HFFc6 (cell line): ENCODE measurements around the gene OR4E2. TPM values are rescaled to one million over a fixed set of nuclear protein-coding genes. Genes with fewer than 3 reads are reported as not detected.
A peak's percentile ranks its signal among the peaks of the same experiment; 100 is the strongest.

Source experiments
- DNase-seq: peaks from one replicate; pipeline ENCODE4 v3.0.0-alpha.2; 2018
- H3K27ac Mint-ChIP-seq: 2 replicates; pipeline ENCODE4 v1.8.0; 2020; ENCODE audit warnings: mild to moderate bottlenecking, mixed read lengths
- H3K27me3 Mint-ChIP-seq: 2 replicates; pipeline ENCODE4 v1.8.0; 2021; ENCODE audit warnings: mild to moderate bottlenecking, moderate library complexity, mixed read lengths; ENCODE audit not compliant: insufficient read depth
- H3K36me3 Mint-ChIP-seq: 2 replicates; pipeline ENCODE4 v1.8.0; 2021; ENCODE audit warnings: low read depth, mixed read lengths
- H3K4me1 Mint-ChIP-seq: 2 replicates; pipeline ENCODE4 v1.8.0; 2020; ENCODE audit warnings: low read depth, mixed read lengths
- H3K4me3 Mint-ChIP-seq: 2 replicates; pipeline ENCODE4 v1.8.0; 2020; ENCODE audit warnings: mild to moderate bottlenecking, moderate library complexity, mixed read lengths
- H3K9me3 Mint-ChIP-seq: 2 replicates; pipeline ENCODE4 v1.8.0; 2020; ENCODE audit warnings: mild to moderate bottlenecking, mixed read lengths
- CTCF ChIP-seq: fragments of 200-600 bp; sonication (generic); IDR thresholded peaks from 2 replicates; pipeline ENCODE4 v1.5.0; 2021; ENCODE audit warnings: antibody characterized with exemption, mild to moderate bottlenecking
- total RNA-seq, 6 experiments: library from RNA; stranded (reverse); fragmentation: NEBNext Ultra II Directional; extraction: Animal tissue kit (Norgen Biotek cat#: 25700); gene quantifications; 2 replicates in 1 of 6; 3 replicates in 5 of 6; pipeline ENCODE4 v1.2.3, GENCODE V29; 2021

OR4E2 gene
- total RNA-seq, 6 experiments from 2014 or later: not detected

- no peak overlapping the region for H3K27ac Mint-ChIP-seq
- H3K4me3 Mint-ChIP-seq: no peak overlapping the region
- H3K27me3 Mint-ChIP-seq: peaks cover 2% of the 10 kb centered on the region; the same call in 1 of the 2 replicates
- DNase-seq: no peak
- no peak for TF ChIP-seq CTCF
- no peaks in the 10 kb centered on the region for H3K4me1 Mint-ChIP-seq
- H3K36me3 Mint-ChIP-seq: no peaks in the 10 kb centered on the region
- peaks cover 15% of the 10 kb centered on the region for H3K9me3 Mint-ChIP-seq
Measured at GRCh38 chr14:21652209-21652808, 1.3 kb upstream of the OR4E2 start.

GRCh38 chr14:21654215-21654614 lies 580 bp downstream of the OR4E2 start:
- no peaks in the 10 kb centered on the region for H3K4me1 Mint-ChIP-seq
- peaks cover 18% of the 10 kb centered on the region for H3K9me3 Mint-ChIP-seq
- no peak for TF ChIP-seq CTCF
- no peaks in the 10 kb centered on the region for H3K36me3 Mint-ChIP-seq
- no peak for DNase-seq
- peaks cover under 1% of the 10 kb centered on the region; the same call in 1 of the 2 replicates for H3K27me3 Mint-ChIP-seq
- H3K4me3 Mint-ChIP-seq: no peak overlapping the region
- H3K27ac Mint-ChIP-seq: no peak overlapping the region

GRCh38 chr14:21656980-21657379 lies 3.3 kb downstream of the OR4E2 start:
- H3K4me3 Mint-ChIP-seq: no peak overlapping the region
- no peak overlapping the region for H3K27ac Mint-ChIP-seq
- peaks cover 18% of the 10 kb centered on the region for H3K9me3 Mint-ChIP-seq
- no peak for TF ChIP-seq CTCF
- DNase-seq: no peak
- peaks cover 1% of the 10 kb centered on the region; the same call in 1 of the 2 replicates for H3K27me3 Mint-ChIP-seq
- H3K36me3 Mint-ChIP-seq: no peaks in the 10 kb centered on the region
- no peaks in the 10 kb centered on the region for H3K4me1 Mint-ChIP-seq

GRCh38 chr14:21668377-21668776 lies 14.7 kb downstream of the OR4E2 start:
- Mint-ChIP-seq H3K36me3 (no peaks in the 10 kb centered on the region), H3K9me3 (peaks cover 8% of the 10 kb centered on the region), H3K4me3 (no peak overlapping the region), H3K27me3 (peaks cover 1% of the 10 kb centered on the region), H3K27ac (no peak overlapping the region), H3K4me1 (no peaks in the 10 kb centered on the region)
- TF ChIP-seq CTCF: no peak
- DNase-seq: peak; percentile 59

GRCh38 chr14:21669284-21669683 lies 15.6 kb downstream of the OR4E2 start:
- Mint-ChIP-seq H3K27me3 (peaks cover 1% of the 10 kb centered on the region), H3K9me3 (peaks cover 8% of the 10 kb centered on the region), H3K4me1 (no peaks in the 10 kb centered on the region), H3K4me3 (no peak overlapping the region), H3K36me3 (no peaks in the 10 kb centered on the region), H3K27ac (no peak overlapping the region)
- no peak for TF ChIP-seq CTCF
- no peak for DNase-seq

- no peak overlapping the region for H3K4me3 Mint-ChIP-seq
Measured at GRCh38 chr14:21671371-21671770, 17.7 kb downstream of the OR4E2 start.

More at GRCh38 chr14:21671371-21671770, 17.7 kb downstream of the OR4E2 start:
- TF ChIP-seq CTCF: no peak
- H3K27me3 Mint-ChIP-seq: peaks cover 1% of the 10 kb centered on the region; the same call in 1 of the 2 replicates
- no peaks in the 10 kb centered on the region for H3K4me1 Mint-ChIP-seq
- no peaks in the 10 kb centered on the region for H3K36me3 Mint-ChIP-seq
- H3K9me3 Mint-ChIP-seq: peaks cover 14% of the 10 kb centered on the region
- DNase-seq: no peak
- no peak overlapping the region for H3K27ac Mint-ChIP-seq
